Esophagus (tissue), 2 donors: ENCODE measurements around the gene GK. TPM values are rescaled to one million over a fixed set of nuclear protein-coding genes. Genes with fewer than 3 reads are reported as not detected.

Experiments
- polyA plus RNA-seq, 2 donors: library from polyadenylated mRNA; stranded (reverse); fragments of 200-250 nt; gene quantifications; one replicate each; pipeline ENCODE4 v1.2.3, GENCODE V29; 2013
- donor health status: healthy with polysubstance abuse.
- donor health status: Bipolar disorder and iron deficiency.

Gene GK
- polyA plus RNA-seq, 2 donors, result 3.4 to 6.9 TPM

Other genes starting within 250 kb of the GK start
- gene TASL, start 75.7 kb upstream of the GK start, polyA plus RNA-seq, result under 1 TPM; 0.08 to 0.16 TPM
- gene TAB3, start 235.8 kb downstream of the GK start, polyA plus RNA-seq, result 10 to 100 TPM; 10.9 to 13.2 TPM